H9 (cell line): ENCODE measurements around the gene PTPN13. TPM values are rescaled to one million over a fixed set of nuclear protein-coding genes. Genes with fewer than 3 reads are reported as not detected.

ENCODE experiments used
- DNase-seq: peaks from one replicate; pipeline ENCODE4 v3.0.0-alpha.2; 2017
- H2AFZ ChIP-seq: one replicate; pipeline ENCODE4 v1.6.1; 2013; ENCODE audit warnings: mild to moderate bottlenecking, low read length, control low read depth, moderate library complexity
- H2AK5ac ChIP-seq: 2 replicates; pipeline ENCODE4 v1.6.1; 2013; ENCODE audit warnings: low read length, control low read depth, mixed read lengths; ENCODE audit not compliant: insufficient read length
- H2BK120ac ChIP-seq: one replicate; pipeline ENCODE4 v1.6.1; 2013; ENCODE audit warnings: low read depth, mild to moderate bottlenecking, low read length, control low read depth, inconsistent platforms; ENCODE audit not compliant: poor library complexity, severe bottlenecking
- H2BK12ac ChIP-seq: 2 replicates; pipeline ENCODE4 v1.6.1; 2013; ENCODE audit warnings: low read length, control low read depth, mixed read lengths, low read depth; ENCODE audit not compliant: insufficient read length
- H2BK15ac ChIP-seq: 2 replicates; pipeline ENCODE4 v1.6.1; 2013; ENCODE audit warnings: low read depth, low read length, control low read depth
- H2BK20ac ChIP-seq: one replicate; pipeline ENCODE4 v1.6.1; 2013; ENCODE audit warnings: low read depth, mild to moderate bottlenecking, low read length, control low read depth, inconsistent platforms; ENCODE audit not compliant: poor library complexity, severe bottlenecking
- H2BK5ac ChIP-seq: 2 replicates; pipeline ENCODE4 v1.6.1; 2013; ENCODE audit warnings: low read length, control low read depth, mixed read lengths; ENCODE audit not compliant: insufficient read length
- H3K14ac ChIP-seq: 2 replicates; pipeline ENCODE4 v1.6.1; 2013; ENCODE audit warnings: low read length, control low read depth; ENCODE audit not compliant: insufficient read depth
- H3K18ac ChIP-seq: 2 replicates; pipeline ENCODE4 v1.6.1; 2013; ENCODE audit warnings: low read depth, mild to moderate bottlenecking, mixed read lengths, low read length, control low read depth; ENCODE audit not compliant: insufficient read length
- H3K23ac ChIP-seq: 2 replicates; pipeline ENCODE4 v1.6.1; 2013; ENCODE audit warnings: low read length, control low read depth, mixed read lengths, low read depth; ENCODE audit not compliant: insufficient read length
- H3K23me2 ChIP-seq: 2 replicates; pipeline ENCODE4 v1.6.1; 2013; ENCODE audit warnings: low read depth, mild to moderate bottlenecking, mixed read lengths, low read length, control low read depth; ENCODE audit not compliant: insufficient read length, poor library complexity, severe bottlenecking
- H3K27ac ChIP-seq: 2 replicates; pipeline ENCODE4 v1.5.1; 2013; ENCODE audit warnings: low read length, control low read depth, mixed read lengths, low read depth; ENCODE audit not compliant: insufficient read length
- H3K27me3 ChIP-seq: 2 replicates; pipeline ENCODE4 v1.6.1; 2013; ENCODE audit warnings: low read length, control low read depth, inconsistent platforms; ENCODE audit not compliant: insufficient read depth
- H3K4ac ChIP-seq: 2 replicates; pipeline ENCODE4 v1.6.1; 2013; ENCODE audit warnings: low read depth, mild to moderate bottlenecking, control low read depth, inconsistent platforms, low read length, moderate library complexity
- H3K4me1 ChIP-seq: 2 replicates; pipeline ENCODE4 v1.6.1; 2013; ENCODE audit warnings: low read length, control low read depth, inconsistent platforms; ENCODE audit not compliant: insufficient read depth
- H3K4me2 ChIP-seq: 2 replicates; pipeline ENCODE4 v1.6.1; 2013; ENCODE audit warnings: low read length, control low read depth, mixed read lengths; ENCODE audit not compliant: insufficient read length, insufficient read depth
- H3K56ac ChIP-seq: 2 replicates; pipeline ENCODE4 v1.6.1; 2013; ENCODE audit warnings: low read depth, mild to moderate bottlenecking, mixed read lengths, low read length, control low read depth; ENCODE audit not compliant: insufficient read length
- H3K79me1 ChIP-seq: 2 replicates; pipeline ENCODE4 v1.6.1; 2013; ENCODE audit warnings: low read depth, mild to moderate bottlenecking, moderate library complexity, low read length, control low read depth, inconsistent platforms; ENCODE audit not compliant: insufficient read depth, poor library complexity, severe bottlenecking
- H3K79me2 ChIP-seq: 2 replicates; pipeline ENCODE4 v1.6.1; 2013; ENCODE audit warnings: low read length, control low read depth, inconsistent platforms; ENCODE audit not compliant: insufficient read depth
- H3K9ac ChIP-seq: 2 replicates; pipeline ENCODE4 v1.6.1; 2013; ENCODE audit warnings: low read length, control low read depth, mixed read lengths; ENCODE audit not compliant: insufficient read length; ENCODE audit errors: extremely low read depth
- H3K9me3 ChIP-seq: one replicate; pipeline ENCODE4 v1.6.1; 2013; ENCODE audit warnings: low read depth, low read length, inconsistent platforms; ENCODE audit not compliant: control insufficient read depth
- H3T11ph ChIP-seq: one replicate; pipeline ENCODE4 v1.6.1; 2013; ENCODE audit warnings: mild to moderate bottlenecking, low read length, control low read depth, inconsistent platforms
- H4K20me1 ChIP-seq: one replicate; pipeline ENCODE4 v1.6.1; 2013; ENCODE audit not compliant: control insufficient read depth, insufficient read length, insufficient read depth
- H4K5ac ChIP-seq: 2 replicates; pipeline ENCODE4 v1.6.1; 2013; ENCODE audit warnings: low read depth, mild to moderate bottlenecking, mixed read lengths, low read length, control low read depth; ENCODE audit not compliant: insufficient read length
- H4K8ac ChIP-seq: replicated peaks from 2 replicates; pipeline ENCODE4 v1.6.1; 2013; ENCODE audit warnings: low read length, control low read depth, mixed read lengths, low read depth; ENCODE audit not compliant: insufficient read length
- H4K91ac ChIP-seq: 2 replicates; pipeline ENCODE4 v1.6.1; 2013; ENCODE audit warnings: low read depth, mild to moderate bottlenecking, moderate library complexity, mixed read lengths, low read length, control low read depth; ENCODE audit not compliant: insufficient read length
- H3K27ac Mint-ChIP-seq, 3 experiments: 2 replicates in 2 of 3; 3 replicates in 1 of 3; pipeline ENCODE4 v1.8.0; 2020 to 2021; ENCODE audit warnings: mixed read lengths in 3 of 3, mild to moderate bottlenecking in 1 of 3, moderate library complexity in 1 of 3
- H3K27me3 Mint-ChIP-seq: 2 replicates; pipeline ENCODE4 v1.8.0; 2021; ENCODE audit warnings: low read depth, mild to moderate bottlenecking, moderate library complexity, mixed read lengths
- H3K36me3 Mint-ChIP-seq, 3 experiments: 2 replicates in 2 of 3; 3 replicates in 1 of 3; pipeline ENCODE4 v1.8.0; 2020 to 2021; ENCODE audit warnings: low read depth in 3 of 3, mixed read lengths in 3 of 3; ENCODE audit not compliant: insufficient read depth in 1 of 3
- H3K4me1 Mint-ChIP-seq, 2 experiments: 2 replicates each; pipeline ENCODE4 v1.8.0; 2020; ENCODE audit warnings: mixed read lengths in 2 of 2
- H3K4me3 Mint-ChIP-seq, 2 experiments: 2 replicates in 1 of 2; 3 replicates in 1 of 2; pipeline ENCODE4 v1.8.0; 2020 to 2021; ENCODE audit warnings: mild to moderate bottlenecking in 2 of 2, mixed read lengths in 2 of 2, moderate library complexity in 1 of 2
- H3K9me3 Mint-ChIP-seq, 2 experiments: 2 replicates in 1 of 2; 3 replicates in 1 of 2; pipeline ENCODE4 v1.8.0; 2020; ENCODE audit warnings: mild to moderate bottlenecking in 2 of 2, mixed read lengths in 2 of 2, moderate library complexity in 1 of 2
- WGBS: extraction: QIAGEN DNeasy Blood & Tissue Kit; methylation state at CpG from one replicate; pipeline ENCODE4 v1.1.7; 2013; ENCODE audit warnings: missing lambda C conversion rate, low lambda C conversion rate, mixed read lengths; ENCODE audit not compliant: insufficient read length; ENCODE audit errors: extremely low coverage; 5-methylcytosine and 5-hydroxymethylcytosine counted together
- total RNA-seq: library from RNA; stranded (reverse); gene quantifications from 2 replicates; pipeline ENCODE4 v1.2.1, GENCODE V29; 2021
- TF ChIP-seq, protein P1 (sequence below): fragments of 200-600 bp; sonication (generic); conservative IDR thresholded peaks from 3 replicates; pipeline ENCODE4 v1.8.0; 2021; ENCODE audit warnings: antibody characterized with exemption, mild to moderate bottlenecking

The PTPN13 gene
- total RNA-seq, 1 experiment from 2014 or later = 34.9 TPM

DNA sequence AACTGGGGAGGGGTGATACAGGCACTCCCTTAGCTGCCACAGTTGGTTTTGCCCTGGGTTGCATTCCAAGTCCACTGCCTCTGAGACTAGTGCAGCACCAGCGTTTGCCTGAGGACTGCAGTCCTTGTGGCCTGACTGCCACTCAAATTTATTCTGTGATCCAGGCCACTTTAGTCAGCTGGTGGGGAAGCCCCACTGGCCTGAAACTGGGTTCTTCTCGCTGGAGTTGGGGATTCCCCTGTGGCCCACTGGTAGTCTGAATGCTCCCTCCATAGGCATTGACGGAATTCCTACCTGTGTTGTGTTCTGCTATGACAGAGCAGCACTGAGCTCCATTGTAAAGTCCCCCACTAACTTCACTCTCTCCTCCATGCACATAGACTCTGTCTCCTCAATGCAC lies 63.8 kb downstream of the PTPN13 start:
- Histone ChIP-seq H3K4me2 (no peak overlapping the region), H3K9me3 (peaks cover 4% of the 10 kb centered on the region), H2BK12ac (no peak overlapping the region), H3K27ac (no peak overlapping the region), H3K9ac (no peak overlapping the region), H2BK5ac (no peak overlapping the region), H2AK5ac (no peak overlapping the region), H3K14ac (no peak overlapping the region), H3K23me2 (no peaks in the 10 kb centered on the region), H3K4me1 (no peaks in the 10 kb centered on the region), H2BK20ac (no peak overlapping the region), H3T11ph (no peak overlapping the region), H3K18ac (no peak overlapping the region), H3K4ac (no peak overlapping the region), H2AFZ (no peak overlapping the region), H3K56ac (no peak overlapping the region), H3K79me2 (no peaks in the 10 kb centered on the region), H2BK120ac (no peak overlapping the region), H3K23ac (no peak overlapping the region), H2BK15ac (no peak overlapping the region), H4K91ac (no peak overlapping the region), H4K8ac (no peak overlapping the region), H4K5ac (no peak overlapping the region), H3K27me3 (no peaks in the 10 kb centered on the region), H4K20me1 (no peaks in the 10 kb centered on the region), H3K79me1 (no peaks in the 10 kb centered on the region)
- no peak overlapping the region for H3K4me3 Mint-ChIP-seq
- DNase-seq = no peak
- H3K27ac Mint-ChIP-seq = 0 out of 7 replicates have a peak overlapping the region, but pooled peaks of 2 of the 3 experiments have one; percentile 29 to 32
- H3K27me3 Mint-ChIP-seq = no peaks in the 10 kb centered on the region
- H3K36me3 Mint-ChIP-seq = peaks cover 43 to 55% (median 44%) of the 10 kb centered on the region in 3 experiments
- H3K9me3 Mint-ChIP-seq = peaks cover 40 to 46% of the 10 kb centered on the region in 2 experiments
- no CpG with 5 or more reads among the region's 3 CpGs for WGBS
- H3K4me1 Mint-ChIP-seq = peaks cover 0 to 3% of the 10 kb centered on the region in 2 experiments; a peak in 1 of 4 replicates
- TF ChIP-seq, protein P1, sequence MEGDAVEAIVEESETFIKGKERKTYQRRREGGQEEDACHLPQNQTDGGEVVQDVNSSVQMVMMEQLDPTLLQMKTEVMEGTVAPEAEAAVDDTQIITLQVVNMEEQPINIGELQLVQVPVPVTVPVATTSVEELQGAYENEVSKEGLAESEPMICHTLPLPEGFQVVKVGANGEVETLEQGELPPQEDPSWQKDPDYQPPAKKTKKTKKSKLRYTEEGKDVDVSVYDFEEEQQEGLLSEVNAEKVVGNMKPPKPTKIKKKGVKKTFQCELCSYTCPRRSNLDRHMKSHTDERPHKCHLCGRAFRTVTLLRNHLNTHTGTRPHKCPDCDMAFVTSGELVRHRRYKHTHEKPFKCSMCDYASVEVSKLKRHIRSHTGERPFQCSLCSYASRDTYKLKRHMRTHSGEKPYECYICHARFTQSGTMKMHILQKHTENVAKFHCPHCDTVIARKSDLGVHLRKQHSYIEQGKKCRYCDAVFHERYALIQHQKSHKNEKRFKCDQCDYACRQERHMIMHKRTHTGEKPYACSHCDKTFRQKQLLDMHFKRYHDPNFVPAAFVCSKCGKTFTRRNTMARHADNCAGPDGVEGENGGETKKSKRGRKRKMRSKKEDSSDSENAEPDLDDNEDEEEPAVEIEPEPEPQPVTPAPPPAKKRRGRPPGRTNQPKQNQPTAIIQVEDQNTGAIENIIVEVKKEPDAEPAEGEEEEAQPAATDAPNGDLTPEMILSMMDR = no peak
